ENCODE measurements around the gene CDYL.
"Not testable (repeated sequence)": the region's sequence is repeated elsewhere in the genome, so short reads cannot be mapped to it uniquely, and the experiment has no call there.

- not testable (repeated sequence) for TF ChIP-seq CTCF, POLR2AphosphoS5 (IDR thresholded peaks at IDR 0.05)
These were observed 228.8 kb downstream of the CDYL start for GRCh38 chr6:5005038-5005433.
